ENCODE data around the gene CPNE6. TPM values are rescaled to one million over a fixed set of nuclear protein-coding genes. Genes with fewer than 3 reads are reported as not detected.

CPNE6 gene
- total and polyA plus RNA-seq, 12 donors = 0.07 to 1.4 (median 0.22) TPM; not detected in 7

DNA sequence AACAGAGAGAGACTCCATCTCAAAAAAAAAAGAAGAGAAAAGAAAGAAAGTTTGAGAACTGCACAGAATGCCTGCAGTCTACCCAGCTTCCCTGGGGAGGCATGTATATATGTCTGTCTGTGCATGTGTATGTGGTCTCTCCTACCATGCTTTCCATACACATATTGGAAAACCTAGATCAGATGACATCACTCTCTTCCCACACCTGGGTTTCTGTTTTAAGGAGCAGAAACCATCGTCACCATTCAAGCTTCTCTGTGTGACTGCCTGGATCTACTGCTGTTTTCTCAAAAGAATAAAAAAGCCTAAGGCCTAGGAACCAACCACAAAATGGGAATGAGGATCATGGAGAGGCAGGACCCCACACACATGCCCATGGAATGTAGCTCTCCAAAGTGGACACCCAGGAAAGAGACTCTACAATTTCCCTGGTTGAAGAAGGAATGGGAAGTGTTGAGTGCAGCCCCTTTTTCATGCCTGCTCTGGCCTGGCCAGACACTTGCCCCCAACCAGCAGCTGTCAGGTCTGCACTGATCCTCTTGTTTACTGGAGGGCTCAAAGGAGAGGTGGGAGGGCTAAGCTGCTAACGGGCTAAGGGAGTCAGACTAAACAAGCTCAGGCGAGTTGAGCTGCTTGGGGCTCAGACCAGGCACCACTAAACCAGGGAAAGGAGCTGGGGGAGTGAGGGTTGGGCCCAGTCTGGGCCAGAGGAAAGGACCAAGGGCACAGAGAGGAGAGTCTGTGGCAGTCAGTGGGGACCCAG is 15.0 kb downstream of the CPNE6 start:
- no peak for DNase-seq

GRCh38 chr14:24087004-24087403 is 15.6 kb downstream of the CPNE6 start:
- Histone ChIP-seq H3K9me3 (replicated peaks in 1 of 3) (no peaks in the 10 kb centered on the region), H3K4me3 (no peak overlapping the region), H3K27me3 (no peaks in the 10 kb centered on the region), H3K36me3 (replicated peaks in 1 of 2) (no peaks in the 10 kb centered on the region), H3K4me1 (replicated peaks in 1 of 2) (no peaks in the 10 kb centered on the region), H3K27ac (no peak overlapping the region)
- TF ChIP-seq, protein P1, sequence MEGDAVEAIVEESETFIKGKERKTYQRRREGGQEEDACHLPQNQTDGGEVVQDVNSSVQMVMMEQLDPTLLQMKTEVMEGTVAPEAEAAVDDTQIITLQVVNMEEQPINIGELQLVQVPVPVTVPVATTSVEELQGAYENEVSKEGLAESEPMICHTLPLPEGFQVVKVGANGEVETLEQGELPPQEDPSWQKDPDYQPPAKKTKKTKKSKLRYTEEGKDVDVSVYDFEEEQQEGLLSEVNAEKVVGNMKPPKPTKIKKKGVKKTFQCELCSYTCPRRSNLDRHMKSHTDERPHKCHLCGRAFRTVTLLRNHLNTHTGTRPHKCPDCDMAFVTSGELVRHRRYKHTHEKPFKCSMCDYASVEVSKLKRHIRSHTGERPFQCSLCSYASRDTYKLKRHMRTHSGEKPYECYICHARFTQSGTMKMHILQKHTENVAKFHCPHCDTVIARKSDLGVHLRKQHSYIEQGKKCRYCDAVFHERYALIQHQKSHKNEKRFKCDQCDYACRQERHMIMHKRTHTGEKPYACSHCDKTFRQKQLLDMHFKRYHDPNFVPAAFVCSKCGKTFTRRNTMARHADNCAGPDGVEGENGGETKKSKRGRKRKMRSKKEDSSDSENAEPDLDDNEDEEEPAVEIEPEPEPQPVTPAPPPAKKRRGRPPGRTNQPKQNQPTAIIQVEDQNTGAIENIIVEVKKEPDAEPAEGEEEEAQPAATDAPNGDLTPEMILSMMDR (IDR thresholded peaks at IDR 0.05) = no peak
- no peak for TF ChIP-seq POLR2A (IDR thresholded peaks at IDR 0.05)
- 83 to 100% (median 85%) methylated on average over 1 of the region's 1 CpG for WGBS, 4 donors
- intact Hi-C loops (cut with DNase I) = loop anchor here in 1 of 2 donors (10.0 kb wide), 1 partner anchor 112 kb away; no protein-coding TSS in a partner anchor
- no peak for DNase-seq

More for the DNA sequence above, 15.0 kb downstream of the CPNE6 start:
- H3K27ac ChIP-seq = no peak overlapping the region
- no peaks in the 10 kb centered on the region for H3K27me3 ChIP-seq
- 88 to 99% (median 92%) methylated on average over 3 of the region's 3 CpGs for WGBS, 4 donors
- H3K4me3 ChIP-seq = no peak overlapping the region
- no peaks in the 10 kb centered on the region for H3K4me1 ChIP-seq (replicated peaks in 1 of 2)
- intact Hi-C loops (cut with DNase I) = loop anchor here in 1 of 2 donors (10.0 kb wide), 1 partner anchor 112 kb away; no protein-coding TSS in a partner anchor
- H3K36me3 ChIP-seq (replicated peaks in 1 of 2) = no peaks in the 10 kb centered on the region
- no peak for TF ChIP-seq POLR2A (IDR thresholded peaks at IDR 0.05)
- H3K9me3 ChIP-seq (replicated peaks in 1 of 3) = no peaks in the 10 kb centered on the region

GRCh38 chr14:24088095-24088494 is 16.7 kb downstream of the CPNE6 start:
- H3K27me3 ChIP-seq = no peaks in the 10 kb centered on the region
- TF ChIP-seq, protein P1 (IDR thresholded peaks at IDR 0.05) = no peak
- WGBS, 4 donors = 80 to 100% (median 87%) methylated on average over 1 to 2 of the region's 2 CpGs
- H3K4me3 ChIP-seq = no peak overlapping the region
- no peak for DNase-seq
- no peaks in the 10 kb centered on the region for H3K36me3 ChIP-seq (replicated peaks in 1 of 2)
- H3K27ac ChIP-seq = no peak overlapping the region
- H3K4me1 ChIP-seq (replicated peaks in 1 of 2) = peaks cover 0 to under 1% of the 10 kb centered on the region in 2 donors
- intact Hi-C loops (cut with DNase I) = loop anchor here in 1 of 2 donors (10.0 kb wide), 1 partner anchor 113 kb away; no protein-coding TSS in a partner anchor
- no peaks in the 10 kb centered on the region for H3K9me3 ChIP-seq (replicated peaks in 1 of 3)

DNA sequence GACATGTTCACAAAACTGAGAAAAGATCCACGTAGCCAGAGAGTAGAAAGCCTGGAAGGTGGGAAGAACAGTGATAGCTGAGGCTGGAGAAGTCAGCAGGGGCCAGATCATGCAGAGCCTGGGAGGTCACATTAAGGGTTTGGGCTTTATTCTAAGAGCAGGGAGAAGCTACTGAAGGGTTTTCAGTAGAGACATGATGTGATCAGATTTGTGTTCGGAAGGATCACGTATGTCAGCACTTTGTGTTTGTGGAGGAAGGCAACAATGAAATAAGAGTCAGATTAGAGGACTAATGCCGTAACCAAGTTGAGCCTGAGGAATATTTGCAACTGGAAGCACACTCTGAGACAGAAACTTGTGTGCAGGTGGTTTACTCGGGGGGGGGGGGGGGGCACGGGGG is 18.5 kb downstream of the CPNE6 start:
- peaks cover under 1 to 11% of the 10 kb centered on the region in 2 donors for H3K4me1 ChIP-seq (replicated peaks in 1 of 2)
- no peak for DNase-seq
- intact Hi-C loops (cut with DNase I) = loop anchor here (5.0 to 10.0 kb wide), 2 partner anchors 33 to 115 kb away; no protein-coding TSS in a partner anchor
- TF ChIP-seq POLR2A (IDR thresholded peaks at IDR 0.05) = no peak
- TF ChIP-seq, protein P1 (IDR thresholded peaks at IDR 0.05) = no peak
- 77 to 92% (median 83%) methylated on average over 6 of the region's 6 CpGs for WGBS, 4 donors
- H3K4me3 ChIP-seq = no peak overlapping the region
- H3K36me3 ChIP-seq (replicated peaks in 1 of 2) = no peaks in the 10 kb centered on the region
- H3K27me3 ChIP-seq = no peaks in the 10 kb centered on the region
- H3K9me3 ChIP-seq (replicated peaks in 1 of 3) = no peaks in the 10 kb centered on the region
- H3K27ac ChIP-seq = no peak overlapping the region
